HEK293 (cell line): ENCODE results near the gene PTX4.
A peak's percentile ranks its signal among the peaks of the same experiment; 100 is the strongest.

Experiments
- CTCF ChIA-PET: fragments of 350-600 bp; formaldehyde crosslinking; extraction: SDS; loops from one replicate; lab custom pipeline; 2021; ENCODE audit warnings: antibody characterized with exemption; lab: Yijun Ruan, JAX
- POLR2A ChIA-PET: fragments of 300-600 bp; formaldehyde crosslinking; extraction: SDS; loops from one replicate; lab custom pipeline; 2020; ENCODE audit warnings: antibody characterized with exemption, inconsistent platforms; lab: Yijun Ruan, JAX
- H3K27ac ChIP-seq: fragments of 200-500 bp; sonication (Bioruptor generic); 2 replicates; pipeline ENCODE4 v1.5.1; 2014; ENCODE audit warnings: low read depth, low read length, control low read depth, inconsistent platforms; ENCODE audit errors: extremely low read depth
- H3K36me3 ChIP-seq, 2 experiments: fragments of 200-500 bp in 1 of 2; sonication (Bioruptor generic) in 1 of 2; 1 replicate in 1 of 2; 2 replicates in 1 of 2; pipeline ENCODE4 v1.5.1; 2014 to 2017; ENCODE audit warnings: inconsistent platforms in 2 of 2, low read length in 2 of 2; ENCODE audit not compliant: control insufficient read depth in 2 of 2, insufficient read depth in 1 of 2
- H3K4me1 ChIP-seq: fragments of 200-500 bp; sonication (Bioruptor generic); 2 replicates; pipeline ENCODE4 v1.5.1; 2014; ENCODE audit warnings: mild to moderate bottlenecking, low read length, inconsistent platforms; ENCODE audit not compliant: control insufficient read depth, insufficient read depth
- H3K4me3 ChIP-seq: 2 replicates; pipeline ENCODE4 v1.5.1; 2011; ENCODE audit warnings: low read depth, mild to moderate bottlenecking, control low read depth, low read length, moderate library complexity
- H3K9me3 ChIP-seq: fragments of 200-500 bp; sonication (Bioruptor generic); 2 replicates; pipeline ENCODE4 v1.5.1; 2014; ENCODE audit warnings: low read depth, low read length, inconsistent platforms; ENCODE audit not compliant: control insufficient read depth, insufficient read depth
- GLIS1 ChIP-seq: fragments of 450-650 bp; formaldehyde crosslinking; IDR thresholded peaks from 2 replicates; pipeline ENCODE4 v1.5.1; 2016; ENCODE audit warnings: missing biosample characterization, missing genetic modification characterization
- HOXA7 ChIP-seq: sonication (generic); formaldehyde crosslinking; IDR thresholded peaks from 2 replicates; pipeline ENCODE4 v1.8.1; 2022; ENCODE audit warnings: missing genetic modification reagents, borderline replicate concordance
- KLF1 ChIP-seq: fragments of 450-650 bp; formaldehyde crosslinking; IDR thresholded peaks from 2 replicates; pipeline ENCODE4 v1.5.1; 2016; ENCODE audit warnings: missing biosample characterization, missing genetic modification characterization
- KLF9 ChIP-seq: fragments of 450-650 bp; formaldehyde crosslinking; IDR thresholded peaks from 2 replicates; pipeline ENCODE4 v1.5.1; 2016; ENCODE audit warnings: missing biosample characterization, missing genetic modification characterization, low read depth
- SALL2 ChIP-seq: fragments of 450-650 bp; formaldehyde crosslinking; IDR thresholded peaks from 2 replicates; pipeline ENCODE4 v1.5.0; 2017; ENCODE audit warnings: missing biosample characterization, mild to moderate bottlenecking, missing genetic modification characterization, borderline replicate concordance
- SP2 ChIP-seq: fragments of 450-650 bp; formaldehyde crosslinking; IDR thresholded peaks from 2 replicates; pipeline ENCODE4 v1.5.1; 2016; ENCODE audit warnings: missing biosample characterization, missing genetic modification characterization
- WT1 ChIP-seq: fragments of 450-650 bp; formaldehyde crosslinking; IDR thresholded peaks from 2 replicates; pipeline ENCODE4 v1.5.1; 2016; ENCODE audit warnings: missing biosample characterization, missing genetic modification characterization
- ZBTB6 ChIP-seq: fragments of 450-650 bp; formaldehyde crosslinking; IDR thresholded peaks from 2 replicates; pipeline ENCODE4 v1.5.1; 2017; ENCODE audit warnings: missing biosample characterization, missing genetic modification characterization
- ZFHX2 ChIP-seq: fragments of 450-650 bp; formaldehyde crosslinking; conservative IDR thresholded peaks from 2 replicates; pipeline ENCODE4 v1.5.1; 2016; ENCODE audit warnings: missing biosample characterization, missing genetic modification characterization
- ZIC2 ChIP-seq: fragments of 450-650 bp; formaldehyde crosslinking; IDR thresholded peaks from 2 replicates; pipeline ENCODE4 v1.5.1; 2016; ENCODE audit warnings: missing biosample characterization, missing genetic modification characterization
- ZNF16 ChIP-seq: fragments of 450-650 bp; formaldehyde crosslinking; IDR thresholded peaks from 2 replicates; pipeline ENCODE4 v1.5.1; 2016; ENCODE audit warnings: low read depth, missing biosample characterization, missing genetic modification characterization
- ZNF19 ChIP-seq: fragments of 450-650 bp; formaldehyde crosslinking; IDR thresholded peaks from 2 replicates; pipeline ENCODE4; 2016; ENCODE audit warnings: missing biosample characterization, missing genetic modification characterization, low read depth
- ZNF354C ChIP-seq: fragments of 450-650 bp; formaldehyde crosslinking; IDR thresholded peaks from 2 replicates; pipeline ENCODE4 v1.5.1; 2016; ENCODE audit warnings: missing biosample characterization, missing genetic modification characterization, low read depth, borderline replicate concordance
- ZNF48 ChIP-seq: fragments of 450-650 bp; formaldehyde crosslinking; IDR thresholded peaks from 2 replicates; pipeline ENCODE4 v1.5.1; 2016; ENCODE audit warnings: missing biosample characterization, missing genetic modification characterization
- ZNF514 ChIP-seq: fragments of 450-650 bp; formaldehyde crosslinking; IDR thresholded peaks from 2 replicates; pipeline ENCODE4 v1.5.1; 2016; ENCODE audit warnings: missing biosample characterization, missing genetic modification characterization
- ZNF580 ChIP-seq: fragments of 450-650 bp; formaldehyde crosslinking; IDR thresholded peaks from 2 replicates; pipeline ENCODE4 v1.5.1; 2016; ENCODE audit warnings: missing biosample characterization, missing genetic modification characterization
- ZNF610 ChIP-seq: fragments of 450-650 bp; formaldehyde crosslinking; IDR thresholded peaks from 2 replicates; pipeline ENCODE4 v1.5.1; 2016; ENCODE audit warnings: missing biosample characterization, missing genetic modification characterization, borderline replicate concordance
- ZNF707 ChIP-seq: fragments of 450-650 bp; formaldehyde crosslinking; IDR thresholded peaks from 2 replicates; pipeline ENCODE4 v1.5.1; 2016; ENCODE audit warnings: missing biosample characterization, missing genetic modification characterization
- ZNF747 ChIP-seq: fragments of 450-650 bp; formaldehyde crosslinking; IDR thresholded peaks from 2 replicates; pipeline ENCODE4 v1.5.1; 2016; ENCODE audit warnings: missing biosample characterization, missing genetic modification characterization
- TF ChIP-seq, protein P1 (sequence below): fragments of 450-650 bp; formaldehyde crosslinking; IDR thresholded peaks from 2 replicates; pipeline ENCODE4 v1.5.1; 2016; ENCODE audit warnings: missing biosample characterization, missing genetic modification characterization
- TF ChIP-seq, protein P2 (sequence below): fragments of 450-650 bp; formaldehyde crosslinking; IDR thresholded peaks from 2 replicates; pipeline ENCODE4 v1.5.1; 2016; ENCODE audit warnings: missing biosample characterization, missing genetic modification characterization

PTX4 gene

DNA sequence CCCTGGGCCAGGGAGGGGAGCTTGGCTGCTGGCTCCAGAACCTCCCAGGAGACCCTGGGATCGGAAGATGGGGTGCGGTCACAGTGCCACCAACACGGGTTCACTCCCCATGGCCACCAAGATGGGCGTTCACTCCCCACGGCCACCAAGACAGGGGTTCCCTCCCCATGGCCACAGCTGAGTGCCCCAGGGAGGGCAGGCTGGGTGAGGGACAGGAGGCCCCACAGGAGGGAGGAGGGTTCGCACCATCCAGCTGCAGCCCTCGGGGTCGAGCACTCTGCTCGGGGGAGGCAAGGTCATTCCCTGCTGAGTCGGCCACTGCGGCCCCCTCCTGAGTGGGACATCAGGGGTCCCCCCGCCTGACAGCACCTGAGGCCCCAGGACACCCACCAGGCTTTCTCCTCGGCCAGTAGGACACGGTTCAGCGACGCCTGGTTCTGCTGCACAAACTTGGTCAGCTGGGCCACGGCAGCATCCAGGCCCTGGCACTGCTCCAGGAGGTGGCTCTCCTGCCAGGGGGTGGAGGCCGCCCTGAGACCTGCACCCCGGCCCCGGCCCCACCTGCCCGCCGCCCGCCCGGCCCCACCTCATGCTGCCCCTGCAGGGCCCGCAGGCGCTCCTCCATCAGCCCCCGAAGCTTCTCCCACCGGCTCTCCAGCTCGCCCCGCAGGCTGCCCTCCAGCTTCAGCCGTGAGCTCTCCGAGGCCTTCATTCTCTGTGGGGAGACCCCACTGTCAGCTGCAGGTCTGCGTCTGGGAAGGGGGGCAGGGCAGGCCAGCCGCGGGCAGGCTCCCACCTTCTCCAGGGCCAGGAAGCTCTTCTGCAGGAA is 50.3 kb downstream of the PTX4 start:
- POLR2A ChIA-PET = interaction anchor here (1.1 to 1.7 kb wide), 3 partner anchors 9 to 718 kb away, joined by 3 to 5 read pairs (median 3); partner anchors contain the start of gene UQCC4
- Histone ChIP-seq H3K4me1 (no peaks in the 10 kb centered on the region), H3K4me3 (no peak overlapping the region), H3K9me3 (no peaks in the 10 kb centered on the region), H3K27ac (no peak overlapping the region), H3K36me3 (no peaks in the 10 kb centered on the region)
- TF ChIP-seq ZNF354C (tag by site-specific recombination) (no peak), GLIS1 (peak; percentile 15; the same call in 1 of the 2 replicates), ZIC2 (peak; percentile 61), WT1 (tag by site-specific recombination) (no peak), KLF1 (tag by site-specific recombination) (no peak), ZNF610 (no peak), ZNF19 (tag by site-specific recombination) (no peak), ZNF16 (no peak)
- TF ChIP-seq, protein P1, sequence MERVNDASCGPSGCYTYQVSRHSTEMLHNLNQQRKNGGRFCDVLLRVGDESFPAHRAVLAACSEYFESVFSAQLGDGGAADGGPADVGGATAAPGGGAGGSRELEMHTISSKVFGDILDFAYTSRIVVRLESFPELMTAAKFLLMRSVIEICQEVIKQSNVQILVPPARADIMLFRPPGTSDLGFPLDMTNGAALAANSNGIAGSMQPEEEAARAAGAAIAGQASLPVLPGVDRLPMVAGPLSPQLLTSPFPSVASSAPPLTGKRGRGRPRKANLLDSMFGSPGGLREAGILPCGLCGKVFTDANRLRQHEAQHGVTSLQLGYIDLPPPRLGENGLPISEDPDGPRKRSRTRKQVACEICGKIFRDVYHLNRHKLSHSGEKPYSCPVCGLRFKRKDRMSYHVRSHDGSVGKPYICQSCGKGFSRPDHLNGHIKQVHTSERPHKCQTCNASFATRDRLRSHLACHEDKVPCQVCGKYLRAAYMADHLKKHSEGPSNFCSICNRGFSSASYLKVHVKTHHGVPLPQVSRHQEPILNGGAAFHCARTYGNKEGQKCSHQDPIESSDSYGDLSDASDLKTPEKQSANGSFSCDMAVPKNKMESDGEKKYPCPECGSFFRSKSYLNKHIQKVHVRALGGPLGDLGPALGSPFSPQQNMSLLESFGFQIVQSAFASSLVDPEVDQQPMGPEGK = no peak
- CTCF ChIA-PET = interaction anchor here (0.9 kb wide), 1 partner anchor 14 kb away, joined by 3 read pairs; no protein-coding TSS in a partner anchor

GRCh38 chr16:1437606-1438005 is 51.1 kb downstream of the PTX4 start:
- no peak overlapping the region for H3K27ac ChIP-seq
- ChIA-PET CTCF (interaction anchor here (0.5 to 0.9 kb wide), 2 partner anchors 13 to 188 kb away, joined by 3 read pairs; no protein-coding TSS in a partner anchor), POLR2A (interaction anchor here (1.1 kb wide), 1 partner anchor 717 kb away, joined by 3 read pairs; no protein-coding TSS in a partner anchor)
- TF ChIP-seq ZFHX2 (tag by site-specific recombination) (no peak), ZNF747 (tag by site-specific recombination) (no peak), ZNF514 (no peak), ZNF19 (tag by site-specific recombination) (no peak), ZNF580 (tag by site-specific recombination) (no peak), ZNF707 (no peak), HOXA7 (CRISPR knock-in tag) (no peak), ZBTB6 (tag by site-specific recombination) (no peak), KLF9 (tag by site-specific recombination) (no peak), SP2 (tag by site-specific recombination) (no peak), ZNF48 (no peak), SALL2 (no peak)
- TF ChIP-seq, protein P2, sequence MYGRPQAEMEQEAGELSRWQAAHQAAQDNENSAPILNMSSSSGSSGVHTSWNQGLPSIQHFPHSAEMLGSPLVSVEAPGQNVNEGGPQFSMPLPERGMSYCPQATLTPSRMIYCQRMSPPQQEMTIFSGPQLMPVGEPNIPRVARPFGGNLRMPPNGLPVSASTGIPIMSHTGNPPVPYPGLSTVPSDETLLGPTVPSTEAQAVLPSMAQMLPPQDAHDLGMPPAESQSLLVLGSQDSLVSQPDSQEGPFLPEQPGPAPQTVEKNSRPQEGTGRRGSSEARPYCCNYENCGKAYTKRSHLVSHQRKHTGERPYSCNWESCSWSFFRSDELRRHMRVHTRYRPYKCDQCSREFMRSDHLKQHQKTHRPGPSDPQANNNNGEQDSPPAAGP (tag by site-specific recombination) = no peak
- H3K4me1 ChIP-seq = no peaks in the 10 kb centered on the region
- no peaks in the 10 kb centered on the region for H3K36me3 ChIP-seq
- no peak overlapping the region for H3K4me3 ChIP-seq
- no peaks in the 10 kb centered on the region for H3K9me3 ChIP-seq
